Stimulated activated CD8-positive, alpha-beta memory T cell treated with anti-CD3 and anti-CD28 coated beads, Interleukin-15, amount 100 ng/mL, for 4 hours (primary cell): ENCODE measurements around the gene ZBTB26.
"Not testable (repeated sequence)": the region's sequence is repeated elsewhere in the genome, so short reads cannot be mapped to it uniquely, and the experiment has no call there.

ENCODE experiments used
- DNase-seq, 2 donors: peaks; one replicate each; pipeline ENCODE4 v3.0.0-alpha.2; 2020; ENCODE audit warnings: low read depth in 2 of 2

The ZBTB26 gene

GRCh38 chr9:122923947-122924346, 7.4 kb downstream of the ZBTB26 start:
- no peak for DNase-seq

GRCh38 chr9:122922713-122923112, 8.6 kb downstream of the ZBTB26 start:
- DNase-seq: no peak

GRCh38 chr9:122918310-122918709, 13.0 kb downstream of the ZBTB26 start:
- DNase-seq: no peak

GRCh38 chr9:122912964-122913673, 18.2 kb downstream of the ZBTB26 start, which contains the start of gene ZBTB6:
ZBTB6 (minus strand) TSS chr9:122913323; CDS start chr9:122912072, 1,251 bp downstream.
- peak in 1 of 2 donors; percentile 32 for DNase-seq

- no peak for DNase-seq
Observed at GRCh38 chr9:122912671-122912963, 18.7 kb downstream of the ZBTB26 start.

- DNase-seq: not testable (repeated sequence)
Observed at GRCh38 chr9:122906122-122906521, 25.2 kb downstream of the ZBTB26 start.

- peak; percentile 91 to 97 for DNase-seq
Observed at GRCh38 chr9:122904823-122905710, 26.2 kb downstream of the ZBTB26 start, which contains the start of gene RC3H2. RC3H2 (minus strand) TSS chr9:122905359; CDS start chr9:122897509, 7,850 bp downstream.

- peak in 1 of 2 donors; percentile 5 for DNase-seq
Observed at GRCh38 chr9:122904466-122904822, 26.9 kb downstream of the ZBTB26 start.

- no peak for DNase-seq
Observed at GRCh38 chr9:122900791-122901190, 30.5 kb downstream of the ZBTB26 start.

- DNase-seq: no peak
Observed at GRCh38 chr9:122897969-122898368, 33.3 kb downstream of the ZBTB26 start.

GRCh38 chr9:122888480-122888879, 42.8 kb downstream of the ZBTB26 start:
- DNase-seq: no peak

GRCh38 chr9:122883125-122883524, 48.2 kb downstream of the ZBTB26 start:
- no peak for DNase-seq

- no peak for DNase-seq
Observed at GRCh38 chr9:122879443-122879842, 51.9 kb downstream of the ZBTB26 start.

- DNase-seq: no peak
Observed at GRCh38 chr9:122875523-122875922, 55.8 kb downstream of the ZBTB26 start.

- not testable (repeated sequence) for DNase-seq
Observed at GRCh38 chr9:122867276-122867675, 64.0 kb downstream of the ZBTB26 start.

- DNase-seq: no peak
Observed at GRCh38 chr9:122866079-122866478, 65.2 kb downstream of the ZBTB26 start.
